NCI-H2081 (cell line): ENCODE results near the gene FAM72D.
A peak's percentile ranks its signal among the peaks of the same experiment; 100 is the strongest.
"Not testable (repeated sequence)": the region's sequence is repeated elsewhere in the genome, so short reads cannot be mapped to it uniquely, and the experiment has no call there.

Experiments used
- DNase-seq, 2 experiments: peaks; one replicate each; lab custom pipeline; 2025; lab: John Stamatoyannopoulos, UW

The FAM72D gene

GRCh38 chr1:145147172-145147571, 51.4 kb downstream of the FAM72D start:
- DNase-seq: not testable (repeated sequence)

DNA sequence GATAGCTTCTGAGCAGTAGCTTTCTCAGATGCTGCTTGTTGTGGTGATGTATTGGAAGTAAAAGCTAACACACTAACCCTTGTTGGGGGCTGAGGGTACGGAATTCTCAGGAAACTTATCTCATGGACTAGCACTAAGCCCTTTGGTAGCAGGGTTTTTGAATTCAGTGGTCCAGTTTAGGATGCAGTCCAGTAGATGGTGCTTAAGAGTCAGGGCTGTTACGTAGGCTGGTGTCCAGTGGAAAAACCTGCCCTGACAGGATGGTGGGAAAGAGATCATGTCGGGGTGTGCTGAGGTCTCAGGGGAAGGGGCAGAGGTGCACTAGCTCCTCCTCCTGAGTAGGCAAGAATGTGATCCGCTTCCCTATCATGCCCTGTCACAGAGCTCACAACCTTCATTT, 59.6 kb downstream of the FAM72D start:
- DNase-seq: not testable (repeated sequence)

- not testable (repeated sequence) for DNase-seq
Observed at GRCh38 chr1:145155873-145156272, 60.1 kb downstream of the FAM72D start.

DNA sequence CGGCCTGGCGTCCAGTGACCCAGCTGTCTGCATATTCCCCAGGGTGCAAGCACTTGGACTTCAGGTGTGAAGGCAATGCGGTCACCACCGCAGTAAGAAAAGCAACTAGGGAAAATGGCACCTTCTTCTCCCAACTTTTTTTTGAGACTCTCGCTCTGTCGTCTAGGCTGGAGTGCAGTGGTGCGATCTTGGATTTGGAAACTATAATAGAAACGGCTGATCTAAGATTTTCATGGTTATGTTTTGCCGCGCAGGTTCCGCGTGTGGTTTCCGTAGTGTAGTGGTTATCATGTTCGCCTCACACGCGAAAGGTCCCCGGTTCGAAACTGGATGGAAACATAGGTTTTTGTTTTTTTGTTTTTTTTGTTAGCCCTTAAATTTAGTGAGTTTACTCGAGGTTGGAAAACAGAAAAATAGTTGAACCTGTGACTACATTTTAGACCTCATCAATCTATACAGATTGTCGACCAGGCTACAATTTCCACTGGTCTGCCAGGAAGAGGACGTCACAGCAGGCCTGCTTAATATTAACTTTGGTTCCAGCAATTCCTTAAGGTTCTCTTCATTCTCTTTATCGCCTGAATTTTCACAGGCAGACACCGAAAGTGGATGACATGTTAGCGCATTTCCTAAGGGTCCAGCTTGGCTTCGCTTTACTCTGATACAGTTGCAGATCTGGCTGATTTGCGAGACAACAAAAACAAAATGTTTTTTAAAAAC, 61.3 kb downstream of the FAM72D start:
- peak; percentile 42 to 43 for DNase-seq

- DNase-seq: not testable (repeated sequence)
Observed at GRCh38 chr1:145157715-145158114, 61.9 kb downstream of the FAM72D start.

- not testable (repeated sequence) for DNase-seq
Observed at GRCh38 chr1:145161046-145161752, 65.4 kb downstream of the FAM72D start.
